H1 (cell line): ENCODE results near the gene LMOD2. TPM values are rescaled to one million over a fixed set of nuclear protein-coding genes. Genes with fewer than 3 reads are reported as not detected.

Experiments
- CTCF ChIA-PET: fragments of 300-600 bp; sonication (Branson Sonifier 250); formaldehyde crosslinking; loops from one replicate; lab custom pipeline; 2021; ENCODE audit not compliant: partially characterized antibody; lab: Charles Lee
- POLR2A ChIA-PET: fragments of 300-600 bp; sonication (Branson Sonifier 250); formaldehyde crosslinking; loops from one replicate; lab custom pipeline; 2021; ENCODE audit warnings: inconsistent platforms; ENCODE audit not compliant: partially characterized antibody; lab: Charles Lee
- DNase-seq, 2 experiments: peaks; one replicate each; pipeline versions ENCODE4 v3.0.0 to v3.0.0-alpha.2; 2010 to 2022; ENCODE audit warnings: low spot score in 2 of 2, low read depth in 1 of 2, mixed read lengths in 1 of 2
- FAIRE-seq: peaks from 2 replicates; lab custom pipeline; 2011; peaks lifted over from hg19 to GRCh38; lab: Jason Lieb, UNC
- H2AFZ ChIP-seq: 2 replicates; pipeline ENCODE4 v1.8.1; 2012; ENCODE audit warnings: low read length, inconsistent platforms
- H2AK5ac ChIP-seq: 2 replicates; pipeline ENCODE4 v1.6.1; 2013; ENCODE audit warnings: low read depth, low read length
- H2BK120ac ChIP-seq: replicated peaks from 2 replicates; pipeline ENCODE3; 2013; ENCODE audit warnings: low read depth, low read length, inconsistent platforms
- H2BK12ac ChIP-seq: 2 replicates; pipeline ENCODE4 v1.6.1; 2013; ENCODE audit warnings: low read depth, low read length
- H2BK15ac ChIP-seq: 2 replicates; pipeline ENCODE4 v1.6.1; 2013; ENCODE audit warnings: low read length
- H2BK20ac ChIP-seq: 2 replicates; pipeline ENCODE4 v1.6.1; 2013; ENCODE audit warnings: low read length
- H2BK5ac ChIP-seq: 2 replicates; pipeline ENCODE4 v1.6.1; 2013; ENCODE audit warnings: low read depth, low read length
- H3K14ac ChIP-seq: 2 replicates; pipeline ENCODE4 v1.6.1; 2013; ENCODE audit warnings: inconsistent platforms; ENCODE audit not compliant: insufficient read length
- H3K18ac ChIP-seq: 2 replicates; pipeline ENCODE4 v1.6.1; 2013; ENCODE audit warnings: low read length; ENCODE audit errors: extremely low read depth
- H3K23ac ChIP-seq: 2 replicates; pipeline ENCODE4 v1.6.1; 2013; ENCODE audit warnings: inconsistent platforms; ENCODE audit not compliant: insufficient read length
- H3K23me2 ChIP-seq: 2 replicates; pipeline ENCODE4 v1.6.1; 2013; ENCODE audit warnings: low read depth, low read length
- H3K27ac ChIP-seq: 2 replicates; pipeline ENCODE4 v1.6.1; 2011; ENCODE audit warnings: low read depth, low read length, inconsistent platforms
- H3K27me3 ChIP-seq, 4 experiments: replicated peaks in 1 of 4; 1 replicate in 1 of 4; 2 replicates in 3 of 4; pipeline versions ENCODE4 v1.6.1 to v1.8.1; 2011 to 2013; ENCODE audit warnings: low read length in 3 of 4, mild to moderate bottlenecking in 3 of 4, inconsistent platforms in 2 of 4, mixed read lengths in 2 of 4, moderate library complexity in 1 of 4; ENCODE audit not compliant: control insufficient read depth in 3 of 4, insufficient read depth in 3 of 4; ENCODE audit errors: extremely low read depth in 1 of 4
- H3K36me3 ChIP-seq, 4 experiments: 2 replicates each; pipeline versions ENCODE4 v1.6.1 to v1.8.1; 2011 to 2013; ENCODE audit warnings: mild to moderate bottlenecking in 4 of 4, low read length in 3 of 4, moderate library complexity in 2 of 4, control low read depth in 1 of 4, inconsistent platforms in 1 of 4; ENCODE audit not compliant: insufficient read depth in 4 of 4, control insufficient read depth in 2 of 4
- H3K4ac ChIP-seq: replicated peaks from 2 replicates; pipeline ENCODE3; 2013; ENCODE audit warnings: low read length, low read depth, mixed read lengths, inconsistent platforms; ENCODE audit not compliant: insufficient read length
- H3K4me1 ChIP-seq, 4 experiments: replicated peaks in 1 of 4; 1 replicate in 1 of 4; 2 replicates in 3 of 4; pipeline versions ENCODE4 v1.6.1 to v1.8.1; 2011 to 2013; ENCODE audit warnings: low read length in 3 of 4, inconsistent platforms in 2 of 4, mixed read lengths in 1 of 4; ENCODE audit not compliant: insufficient read depth in 4 of 4, control insufficient read depth in 3 of 4
- H3K4me2 ChIP-seq, 2 experiments: 2 replicates each; pipeline versions ENCODE4 v1.6.1 to v1.8.1; 2011 to 2013; ENCODE audit warnings: low read depth in 2 of 2, low read length in 2 of 2, control low read depth in 1 of 2, inconsistent platforms in 1 of 2, mild to moderate bottlenecking in 1 of 2; ENCODE audit not compliant: insufficient read depth in 1 of 2
- H3K4me3 ChIP-seq, 4 experiments: fragments of 200-600, 300-600 bp in 1 of 4; sonication (generic), shearing (Covaris generic), sonication (Bioruptor Twin) in 1 of 4; 2 replicates each; pipeline versions ENCODE4 v1.5.1 to v1.8.1; 2011 to 2016; ENCODE audit warnings: low read length in 4 of 4, low read depth in 3 of 4, control low read depth in 2 of 4, inconsistent platforms in 2 of 4, mild to moderate bottlenecking in 2 of 4, mixed read lengths in 1 of 4, moderate library complexity in 1 of 4; ENCODE audit not compliant: insufficient read depth in 2 of 4; ENCODE audit errors: extremely low read depth in 1 of 4
- H3K56ac ChIP-seq: replicated peaks from 2 replicates; pipeline ENCODE3; 2013; ENCODE audit warnings: low read depth, mild to moderate bottlenecking, mixed read lengths, low read length, inconsistent platforms; ENCODE audit not compliant: insufficient read length
- H3K79me1 ChIP-seq: 2 replicates; pipeline ENCODE4 v1.6.1; 2013; ENCODE audit warnings: low read depth, low read length, control low read depth
- H3K79me2 ChIP-seq, 2 experiments: 2 replicates each; pipeline versions ENCODE4 v1.6.1 to v1.8.1; 2012 to 2013; ENCODE audit warnings: low read length in 2 of 2, mild to moderate bottlenecking in 2 of 2, inconsistent platforms in 1 of 2; ENCODE audit not compliant: insufficient read depth in 2 of 2, control insufficient read depth in 1 of 2
- H3K9ac ChIP-seq, 4 experiments: replicated peaks in 1 of 4; 1 replicate in 1 of 4; 2 replicates in 3 of 4; pipeline versions ENCODE4 v1.6.1 to v1.8.1; 2011 to 2013; ENCODE audit warnings: low read depth in 3 of 4, low read length in 3 of 4, control low read depth in 2 of 4, mild to moderate bottlenecking in 2 of 4, moderate library complexity in 2 of 4, inconsistent platforms in 1 of 4; ENCODE audit errors: extremely low read depth in 1 of 4
- H3K9me3 ChIP-seq, 2 experiments: 2 replicates each; pipeline versions ENCODE4 v1.6.1 to v1.8.1; 2012 to 2013; ENCODE audit warnings: mild to moderate bottlenecking in 2 of 2, moderate library complexity in 2 of 2, control low read depth in 1 of 2, inconsistent platforms in 1 of 2, low read depth in 1 of 2, low read length in 1 of 2, mixed read lengths in 1 of 2; ENCODE audit not compliant: insufficient read depth in 2 of 2
- H4K20me1 ChIP-seq, 2 experiments: replicated peaks in 1 of 2; 2 replicates each; pipeline versions ENCODE3 to v1.8.1; 2011 to 2013; ENCODE audit warnings: inconsistent platforms in 2 of 2, low read length in 2 of 2, mild to moderate bottlenecking in 1 of 2; ENCODE audit not compliant: insufficient read depth in 2 of 2, control insufficient read depth in 1 of 2
- H4K5ac ChIP-seq: 2 replicates; pipeline ENCODE4 v1.6.1; 2013; ENCODE audit warnings: low read length, low read depth, mixed read lengths, inconsistent platforms; ENCODE audit not compliant: insufficient read length
- H4K8ac ChIP-seq: 2 replicates; pipeline ENCODE4 v1.8.0; 2013; ENCODE audit warnings: mild to moderate bottlenecking, moderate library complexity, low read length, inconsistent platforms; ENCODE audit not compliant: insufficient read depth; ENCODE audit errors: extremely low read depth
- H4K91ac ChIP-seq: replicated peaks from 2 replicates; pipeline ENCODE3; 2013; ENCODE audit warnings: low read length, mixed read lengths, inconsistent platforms; ENCODE audit not compliant: insufficient read length
- CBX8 ChIP-seq: fragments of 300-800, 300-1000 bp; sonication (generic); IDR thresholded peaks from 2 replicates; pipeline ENCODE4 v1.7.1; 2016; ENCODE audit warnings: low read depth, low read length, borderline replicate concordance
- MAFK ChIP-seq: IDR thresholded peaks from 2 replicates; pipeline ENCODE4 v1.6.1; 2012; ENCODE audit warnings: low read depth, mild to moderate bottlenecking, improper control_type of control experiment, low read length
- SIRT6 ChIP-seq: IDR thresholded peaks from one replicate; pipeline ENCODE4 v1.7.1; 2012; ENCODE audit warnings: low read length, inconsistent platforms
- WGBS, 2 experiments: shearing (Covaris generic) in 1 of 2; methylation state at CpG; one replicate each; pipeline versions ENCODE4 v1.1.6 to v1.1.7; 2013 to 2015; ENCODE audit warnings: low lambda C conversion rate in 2 of 2, mixed read lengths in 2 of 2, inconsistent platforms in 1 of 2, low coverage in 1 of 2, missing lambda C conversion rate in 1 of 2; ENCODE audit not compliant: insufficient replicate concordance in 2 of 2, insufficient coverage in 1 of 2, insufficient read length in 1 of 2; ENCODE audit errors: extremely low coverage in 1 of 2, missing lambda C conversion rate in 1 of 2; 5-methylcytosine and 5-hydroxymethylcytosine counted together
- polyA plus RNA-seq, 7 experiments: library from polyadenylated mRNA; depleted of rRNA in 3 of 7; stranded (reverse) in 5 of 7; unstranded in 2 of 7; fragments of >200 nt in 5 of 7; fragments of 200-250 nt in 2 of 7; gene quantifications; 1 replicate in 5 of 7; 2 replicates in 1 of 7; 4 replicates in 1 of 7; pipeline versions ENCODE4 v1.2.1 to v1.2.3, GENCODE V29; 2011 to 2013; ENCODE audit warnings: missing spikeins in 2 of 7, mixed read lengths in 2 of 7
- total RNA-seq: library from RNA; stranded (reverse); fragmentation: NEBNext Ultra II Directional; extraction: Animal tissue kit (Norgen Biotek cat#: 25700); gene quantifications from 2 replicates; pipeline ENCODE4 v1.2.1, GENCODE V29; 2021

LMOD2 gene
- total and polyA plus RNA-seq, 2 of the 8 experiments (the other 6 are each of a cell fraction or from before 2014, with no cell fraction given) = 0.03 to 0.22 TPM

DNA sequence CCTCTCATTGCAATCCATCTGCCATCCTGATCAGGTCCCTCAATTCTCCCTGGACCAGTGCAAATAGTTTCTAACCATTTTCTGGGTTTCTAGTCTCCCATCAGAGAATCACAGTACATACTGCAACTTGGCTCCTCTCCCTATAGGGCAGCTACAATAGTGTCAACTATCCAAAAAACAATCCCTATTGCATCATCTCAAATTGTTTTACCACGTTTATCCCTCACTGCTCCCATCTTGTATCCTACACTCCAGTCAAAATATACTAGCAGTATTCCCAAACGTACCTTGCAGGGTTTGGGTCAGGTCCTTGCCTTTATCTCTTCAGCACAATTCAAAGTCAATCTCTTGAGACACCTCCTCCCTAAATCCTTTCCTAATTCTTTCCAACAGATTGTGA lies 30.4 kb upstream of the LMOD2 start:
- H4K8ac ChIP-seq = no peak overlapping the region
- no peak overlapping the region for H3K9ac ChIP-seq
- H3K56ac ChIP-seq = no peak overlapping the region
- H3K4me3 ChIP-seq = no peak overlapping the region
- H3K27ac ChIP-seq = no peak overlapping the region
- 82% methylated on average over 2 of the region's 2 CpGs; no CpG with 5 or more reads in 1 of the 2 experiments for WGBS, 2 experiments
- H2BK5ac ChIP-seq = no peak overlapping the region
- DNase-seq (no peak), FAIRE-seq (no peak)
- ChIA-PET POLR2A (no interaction called here), CTCF (interaction anchor here (0.8 to 3.0 kb wide), 19 partner anchors 11 to 418 kb away, joined by 3 to 38 read pairs (median 5); no protein-coding TSS in a partner anchor)
- no peak overlapping the region for H3K4ac ChIP-seq
- no peak overlapping the region for H3K14ac ChIP-seq
- H3K23ac ChIP-seq = no peak overlapping the region
- no peaks in the 10 kb centered on the region for H3K79me1 ChIP-seq
- H2BK120ac ChIP-seq = no peak overlapping the region
- H3K4me1 ChIP-seq = no peaks in the 10 kb centered on the region; a peak in 1 of 7 replicates
- H2BK20ac ChIP-seq = no peak overlapping the region
- H3K4me2 ChIP-seq = no peak overlapping the region
- no peak overlapping the region for H2BK12ac ChIP-seq
- H3K23me2 ChIP-seq = no peaks in the 10 kb centered on the region
- no peak overlapping the region for H4K5ac ChIP-seq
- TF ChIP-seq MAFK (no peak), CBX8 (no peak), SIRT6 (no peak)
- no peaks in the 10 kb centered on the region for H3K27me3 ChIP-seq
- H3K18ac ChIP-seq = no peak overlapping the region
- no peaks in the 10 kb centered on the region for H3K79me2 ChIP-seq
- H4K20me1 ChIP-seq = no peaks in the 10 kb centered on the region
- H3K9me3 ChIP-seq = no peaks in the 10 kb centered on the region
- no peak overlapping the region for H2AK5ac ChIP-seq
- no peaks in the 10 kb centered on the region for H3K36me3 ChIP-seq
- H4K91ac ChIP-seq = no peak overlapping the region
- H2AFZ ChIP-seq = peak overlapping the region; percentile 23; the same call in 1 of the 2 replicates
- H2BK15ac ChIP-seq = no peak overlapping the region
